MM.1S (cell line): Measurements from ENCODE around the gene AMBRA1.

Experiments
- CTCF ChIP-seq: fragments of 300-600 bp; sonication (generic); IDR thresholded peaks from 2 replicates; pipeline ENCODE4 v1.5.1; 2016; ENCODE audit warnings: antibody characterized with exemption, low read length, mixed read lengths
- EZH2 ChIP-seq: fragments of 300-600 bp; sonication (generic); optimal IDR thresholded peaks from 2 replicates; pipeline ENCODE3; 2017; ENCODE audit warnings: low read depth, mild to moderate bottlenecking, antibody characterized with exemption, low read length, mixed read lengths

GRCh38 chr11:46490666-46491065 is 103.2 kb downstream of the AMBRA1 start:
- TF ChIP-seq EZH2 = no peak
- no peak for TF ChIP-seq CTCF
